IMR-90 (cell line): ENCODE results near the gene P2RY2.

ENCODE experiments used
- CEBPB ChIP-seq: IDR thresholded peaks from 2 replicates; pipeline ENCODE4 v1.6.1; 2012; ENCODE audit warnings: low read depth, low read length, improper control_type of control experiment
- CHD1 ChIP-seq: IDR thresholded peaks from 2 replicates; pipeline ENCODE4 v1.6.1; 2012; ENCODE audit warnings: low read depth, low read length, improper control_type of control experiment
- FOS ChIP-seq: fragments of 150-350 bp; IDR thresholded peaks from 2 replicates; pipeline ENCODE4 v1.6.1; 2016; ENCODE audit warnings: low read depth, low read length
- NFE2L2 ChIP-seq: fragments of 150-350 bp; IDR thresholded peaks from 2 replicates; pipeline ENCODE4 v1.6.1; 2016; ENCODE audit warnings: low read depth, mild to moderate bottlenecking, low read length
- POLR2A ChIP-seq: IDR thresholded peaks from 2 replicates; pipeline ENCODE4 v1.6.1; 2012; ENCODE audit warnings: mild to moderate bottlenecking, low read depth, low read length
- RAD21 ChIP-seq: IDR thresholded peaks from 2 replicates; pipeline ENCODE4 v1.6.1; 2012; ENCODE audit warnings: low read length, improper control_type of control experiment
- RFX5 ChIP-seq: IDR thresholded peaks from 2 replicates; pipeline ENCODE4 v1.8.0; 2012; ENCODE audit warnings: low read depth, mild to moderate bottlenecking, low read length, moderate library complexity
- TF ChIP-seq, protein P1 (sequence below): conservative IDR thresholded peaks from 2 replicates; pipeline ENCODE4 v1.5.1; 2012; ENCODE audit warnings: mild to moderate bottlenecking, low read depth, low read length, improper control_type of control experiment
- TF ChIP-seq, protein P2 (sequence below): fragments of 150-350 bp; IDR thresholded peaks from 2 replicates; pipeline ENCODE4 v1.6.1; 2016; ENCODE audit warnings: low read depth, mild to moderate bottlenecking, low read length, moderate library complexity, borderline replicate concordance

DNA sequence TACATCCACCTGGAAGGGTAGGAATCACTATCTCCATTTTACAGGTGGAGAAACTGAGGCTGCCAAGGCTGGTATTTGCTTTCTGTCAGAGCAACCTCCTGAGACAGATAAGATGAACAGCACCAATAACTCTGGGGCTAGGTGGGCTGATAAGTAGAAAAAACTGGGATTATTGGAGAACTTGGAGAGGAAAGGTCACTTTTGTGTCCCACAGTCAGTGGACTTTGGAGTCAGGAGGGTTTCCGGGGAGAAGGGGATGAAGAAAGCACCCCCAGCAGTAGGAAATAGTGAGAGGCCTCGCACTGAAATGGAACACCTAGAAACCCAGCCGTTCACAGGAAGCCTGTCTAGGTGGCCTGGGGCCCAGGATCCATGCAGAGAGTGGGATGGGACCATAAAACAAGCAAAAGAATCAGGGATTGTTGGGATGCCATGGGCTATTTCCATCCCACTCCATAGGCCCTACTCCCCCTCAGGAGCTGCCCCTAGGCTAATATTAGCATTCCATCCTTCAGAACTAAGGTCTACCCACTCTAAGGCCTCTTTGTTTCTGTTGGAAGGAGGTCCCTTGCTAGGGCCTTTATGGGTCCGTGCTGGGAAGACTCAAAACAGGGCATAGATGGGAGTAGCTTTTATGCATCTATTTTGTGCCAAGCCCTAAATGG, 45.0 kb upstream of the P2RY2 start:
- no peak for TF ChIP-seq RAD21
- TF ChIP-seq, protein P1, sequence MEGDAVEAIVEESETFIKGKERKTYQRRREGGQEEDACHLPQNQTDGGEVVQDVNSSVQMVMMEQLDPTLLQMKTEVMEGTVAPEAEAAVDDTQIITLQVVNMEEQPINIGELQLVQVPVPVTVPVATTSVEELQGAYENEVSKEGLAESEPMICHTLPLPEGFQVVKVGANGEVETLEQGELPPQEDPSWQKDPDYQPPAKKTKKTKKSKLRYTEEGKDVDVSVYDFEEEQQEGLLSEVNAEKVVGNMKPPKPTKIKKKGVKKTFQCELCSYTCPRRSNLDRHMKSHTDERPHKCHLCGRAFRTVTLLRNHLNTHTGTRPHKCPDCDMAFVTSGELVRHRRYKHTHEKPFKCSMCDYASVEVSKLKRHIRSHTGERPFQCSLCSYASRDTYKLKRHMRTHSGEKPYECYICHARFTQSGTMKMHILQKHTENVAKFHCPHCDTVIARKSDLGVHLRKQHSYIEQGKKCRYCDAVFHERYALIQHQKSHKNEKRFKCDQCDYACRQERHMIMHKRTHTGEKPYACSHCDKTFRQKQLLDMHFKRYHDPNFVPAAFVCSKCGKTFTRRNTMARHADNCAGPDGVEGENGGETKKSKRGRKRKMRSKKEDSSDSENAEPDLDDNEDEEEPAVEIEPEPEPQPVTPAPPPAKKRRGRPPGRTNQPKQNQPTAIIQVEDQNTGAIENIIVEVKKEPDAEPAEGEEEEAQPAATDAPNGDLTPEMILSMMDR, result no peak
- no peak for TF ChIP-seq FOS
- no peak for TF ChIP-seq RFX5
- TF ChIP-seq CEBPB, result no peak
- no peak for TF ChIP-seq POLR2A
- TF ChIP-seq, protein P2, sequence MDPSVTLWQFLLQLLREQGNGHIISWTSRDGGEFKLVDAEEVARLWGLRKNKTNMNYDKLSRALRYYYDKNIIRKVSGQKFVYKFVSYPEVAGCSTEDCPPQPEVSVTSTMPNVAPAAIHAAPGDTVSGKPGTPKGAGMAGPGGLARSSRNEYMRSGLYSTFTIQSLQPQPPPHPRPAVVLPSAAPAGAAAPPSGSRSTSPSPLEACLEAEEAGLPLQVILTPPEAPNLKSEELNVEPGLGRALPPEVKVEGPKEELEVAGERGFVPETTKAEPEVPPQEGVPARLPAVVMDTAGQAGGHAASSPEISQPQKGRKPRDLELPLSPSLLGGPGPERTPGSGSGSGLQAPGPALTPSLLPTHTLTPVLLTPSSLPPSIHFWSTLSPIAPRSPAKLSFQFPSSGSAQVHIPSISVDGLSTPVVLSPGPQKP, result no peak
- TF ChIP-seq NFE2L2, result no peak
- TF ChIP-seq CHD1, result no peak
